ENCODE results near the gene SLC16A12. TPM values are rescaled to one million over a fixed set of nuclear protein-coding genes. Genes with fewer than 3 reads are reported as not detected.
A peak's percentile ranks its signal among the peaks of the same experiment; 100 is the strongest.

SLC16A12 gene
- total and polyA plus RNA-seq, 4 experiments from 2014 or later, result not detected

DNA sequence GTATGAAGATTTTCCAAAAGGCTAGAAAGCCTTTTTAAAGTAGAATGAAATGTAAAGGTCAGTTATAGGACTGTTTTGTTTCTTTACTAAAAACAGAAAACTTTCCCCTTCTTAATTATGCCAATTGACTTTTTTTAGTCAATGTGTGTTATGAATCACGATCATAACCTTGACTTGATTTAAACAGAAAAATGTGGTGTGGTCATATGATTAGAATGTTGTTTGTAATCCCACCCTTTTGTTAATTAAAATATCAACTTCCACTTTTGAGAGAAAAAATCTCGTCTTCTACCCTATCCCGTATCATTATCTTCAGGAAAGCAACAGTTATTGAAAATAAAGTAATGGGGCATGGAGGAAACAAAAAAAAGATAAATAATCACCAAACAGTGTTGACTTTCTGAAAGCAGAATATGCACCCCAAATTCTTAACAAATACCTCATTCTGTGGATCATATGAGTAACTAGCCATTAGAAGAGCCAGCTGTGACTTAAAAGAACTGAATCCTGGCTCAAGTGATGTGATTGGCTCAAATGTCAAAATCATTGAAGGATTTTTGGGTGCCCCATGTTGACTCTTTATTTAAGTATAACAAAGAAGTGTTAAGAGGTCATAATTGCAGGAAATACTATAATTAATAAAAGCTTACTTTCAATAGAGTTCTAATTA, 32.3 kb upstream of the SLC16A12 start:
- no peak for DNase-seq
- H3K36me3 ChIP-seq (ENCODE audit: insufficient read depth, low read length), result no peaks in the 10 kb centered on the region
- peaks cover 5 to 9% of the 10 kb centered on the region in 2 donors for H3K27me3 Mint-ChIP-seq
- no peaks in the 10 kb centered on the region for H3K4me1 ChIP-seq (ENCODE audit: insufficient read depth, low read length)
- H3K27ac ChIP-seq (ENCODE audit: low read depth, low read length), result no peak overlapping the region
- no peak overlapping the region for H3K4me3 ChIP-seq (ENCODE audit: low read length in 2 of 2)
- H3K4me1 Mint-ChIP-seq, result no peaks in the 10 kb centered on the region
- ChIA-PET POLR2A (ENCODE audit: partially characterized antibody) (interaction anchor here (0.5 kb wide), 1 partner anchor 266 kb away, joined by 3 read pairs; the partner anchor contains the start of gene IFIT2), CTCF (ENCODE audit: partially characterized antibody) (no interaction called here)
- no peak overlapping the region for H3K4me3 Mint-ChIP-seq
- no peaks in the 10 kb centered on the region for H3K9me3 Mint-ChIP-seq
- no peak overlapping the region for H3K27ac Mint-ChIP-seq
- intact Hi-C loops (cut with micrococcal nuclease), result loop anchor here (10.0 kb wide), 2 partner anchors 543 to 633 kb away; no protein-coding TSS in a partner anchor
- no peaks in the 10 kb centered on the region for H3K36me3 Mint-ChIP-seq
- H3K27me3 ChIP-seq (ENCODE audit: insufficient read depth, low read length), result no peaks in the 10 kb centered on the region
- H3K9me3 ChIP-seq (ENCODE audit: control insufficient read depth in 1 of 2, low read length in 2 of 2), result no peaks in the 10 kb centered on the region

DNA sequence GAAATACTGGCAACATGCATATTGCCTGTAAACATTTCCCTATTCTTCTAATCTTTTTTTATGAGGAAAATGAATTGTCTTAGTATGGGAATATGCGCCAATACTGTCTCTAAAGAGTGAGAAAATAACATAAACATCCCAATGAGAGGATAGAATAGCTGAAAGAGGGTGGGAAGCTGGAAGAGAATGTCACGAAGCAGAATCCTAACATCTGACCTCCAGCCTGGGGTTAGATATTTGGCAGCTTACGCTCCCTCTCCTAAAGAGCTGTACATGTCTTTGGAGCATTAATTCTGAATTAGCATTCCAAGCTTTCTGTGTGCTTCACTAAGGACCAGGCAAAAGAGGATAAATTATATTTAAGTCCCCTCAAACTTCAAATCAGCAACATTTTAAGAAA, 31.6 kb upstream of the SLC16A12 start:
- Histone ChIP-seq H3K27me3 (ENCODE audit: insufficient read depth, low read length) (no peaks in the 10 kb centered on the region), H3K4me3 (ENCODE audit: low read length in 2 of 2) (no peak overlapping the region), H3K4me1 (ENCODE audit: insufficient read depth, low read length) (no peaks in the 10 kb centered on the region), H3K9me3 (ENCODE audit: control insufficient read depth in 1 of 2, low read length in 2 of 2) (no peaks in the 10 kb centered on the region), H3K27ac (ENCODE audit: low read depth, low read length) (no peak overlapping the region), H3K36me3 (ENCODE audit: insufficient read depth, low read length) (no peaks in the 10 kb centered on the region)
- CTCF ChIA-PET (ENCODE audit: partially characterized antibody), result interaction anchor here (1.0 kb wide), 1 partner anchor 316 kb away, joined by 3 read pairs; no protein-coding TSS in a partner anchor
- no peaks in the 10 kb centered on the region for H3K36me3 Mint-ChIP-seq
- H3K4me3 Mint-ChIP-seq, result no peak overlapping the region
- H3K9me3 Mint-ChIP-seq, result no peaks in the 10 kb centered on the region
- no peak for DNase-seq
- no peaks in the 10 kb centered on the region for H3K4me1 Mint-ChIP-seq
- intact Hi-C loops (cut with micrococcal nuclease), result loop anchor here (10.0 kb wide), 2 partner anchors 542 to 632 kb away; no protein-coding TSS in a partner anchor
- no peak overlapping the region for H3K27ac Mint-ChIP-seq
- POLR2A ChIA-PET (ENCODE audit: partially characterized antibody), result no interaction called here
- peaks cover 5 to 9% of the 10 kb centered on the region in 2 donors for H3K27me3 Mint-ChIP-seq

DNA sequence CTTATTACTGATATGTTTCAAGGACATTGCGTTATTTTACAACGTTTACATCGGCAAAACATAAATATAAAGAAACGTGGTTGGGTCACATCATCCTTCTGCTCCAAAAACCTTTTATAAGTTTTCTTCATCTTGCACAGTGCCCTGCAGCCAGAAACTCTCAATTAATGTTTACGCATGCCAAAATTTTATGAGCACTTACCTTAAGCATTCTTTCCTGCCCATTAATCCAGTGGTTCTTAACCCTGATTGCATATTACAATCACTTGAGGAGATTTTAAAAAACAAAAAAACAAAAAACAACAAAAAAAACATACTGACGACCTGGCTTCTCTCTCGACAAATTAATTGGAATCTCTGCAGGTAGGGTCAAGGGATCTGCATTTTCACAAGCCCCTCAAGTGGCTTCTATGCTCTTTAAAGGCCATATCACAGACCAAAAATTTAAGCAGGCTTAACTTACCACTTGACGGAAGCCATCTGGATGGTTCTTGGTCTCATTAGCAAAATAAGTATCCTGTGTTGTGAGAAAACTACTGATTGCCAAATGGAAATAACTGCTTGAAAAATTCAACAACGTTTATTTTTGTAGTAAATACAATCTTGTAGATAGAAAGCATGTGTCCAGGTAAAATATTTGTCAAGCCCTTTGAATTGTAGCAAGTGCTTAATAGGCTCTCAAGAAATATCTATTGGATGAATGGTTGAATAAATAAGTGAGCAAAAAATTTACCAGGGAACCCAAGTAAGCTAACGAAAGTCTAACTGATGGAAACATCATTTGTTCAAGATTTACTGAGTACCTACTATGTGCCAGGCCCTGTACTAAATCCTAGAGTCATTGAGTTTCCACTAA, 30.9 kb upstream of the SLC16A12 start:
- Mint-ChIP-seq H3K27ac (no peak overlapping the region), H3K9me3 (no peaks in the 10 kb centered on the region), H3K4me3 (no peak overlapping the region), H3K36me3 (no peaks in the 10 kb centered on the region), H3K4me1 (no peaks in the 10 kb centered on the region), H3K27me3 (peaks cover 5 to 9% of the 10 kb centered on the region in 2 donors)
- H3K4me3 ChIP-seq (ENCODE audit: low read length in 2 of 2), result no peak overlapping the region
- H3K36me3 ChIP-seq (ENCODE audit: insufficient read depth, low read length), result no peaks in the 10 kb centered on the region
- ChIA-PET POLR2A (ENCODE audit: partially characterized antibody) (no interaction called here), CTCF (ENCODE audit: partially characterized antibody) (interaction anchor here (1.0 kb wide), 1 partner anchor 316 kb away, joined by 3 read pairs; no protein-coding TSS in a partner anchor)
- intact Hi-C loops (cut with micrococcal nuclease), result loop anchor here (10.0 kb wide), 2 partner anchors 542 to 632 kb away; no protein-coding TSS in a partner anchor
- no peaks in the 10 kb centered on the region for H3K4me1 ChIP-seq (ENCODE audit: insufficient read depth, low read length)
- no peak overlapping the region for H3K27ac ChIP-seq (ENCODE audit: low read depth, low read length)
- no peaks in the 10 kb centered on the region for H3K27me3 ChIP-seq (ENCODE audit: insufficient read depth, low read length)
- DNase-seq, result no peak
- no peaks in the 10 kb centered on the region for H3K9me3 ChIP-seq (ENCODE audit: control insufficient read depth in 1 of 2, low read length in 2 of 2)

DNA sequence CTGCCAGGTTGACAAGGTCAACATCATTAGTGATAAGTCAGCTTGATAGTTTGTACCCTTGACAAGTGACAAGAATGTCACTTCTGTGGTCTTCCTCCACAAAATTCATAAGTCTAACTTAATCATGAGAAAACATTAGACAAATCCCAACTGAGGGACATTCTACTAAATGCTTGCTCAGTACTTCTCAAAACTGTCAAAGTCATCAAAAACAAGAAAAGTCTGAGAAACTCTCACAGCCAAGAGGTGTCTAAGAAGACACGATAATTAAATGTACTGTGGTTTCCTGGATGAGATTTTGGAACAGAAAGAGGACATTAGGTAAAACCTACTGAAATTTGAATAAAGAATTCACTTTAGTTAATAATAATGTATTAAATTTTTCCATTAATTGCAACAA, 29.8 kb upstream of the SLC16A12 start:
- no peaks in the 10 kb centered on the region for H3K9me3 Mint-ChIP-seq
- intact Hi-C loops (cut with micrococcal nuclease), result loop anchor here (10.0 kb wide), 2 partner anchors 540 to 630 kb away; no protein-coding TSS in a partner anchor
- Histone ChIP-seq H3K4me1 (ENCODE audit: insufficient read depth, low read length) (no peaks in the 10 kb centered on the region), H3K9me3 (ENCODE audit: control insufficient read depth in 1 of 2, low read length in 2 of 2) (no peaks in the 10 kb centered on the region), H3K4me3 (ENCODE audit: low read length in 2 of 2) (no peak overlapping the region), H3K36me3 (ENCODE audit: insufficient read depth, low read length) (no peaks in the 10 kb centered on the region), H3K27me3 (ENCODE audit: insufficient read depth, low read length) (no peaks in the 10 kb centered on the region), H3K27ac (ENCODE audit: low read depth, low read length) (no peak overlapping the region)
- no peaks in the 10 kb centered on the region for H3K4me1 Mint-ChIP-seq
- H3K27ac Mint-ChIP-seq, result no peak overlapping the region
- no peaks in the 10 kb centered on the region for H3K36me3 Mint-ChIP-seq
- POLR2A ChIA-PET (ENCODE audit: partially characterized antibody), result no interaction called here
- peaks cover 5 to 9% of the 10 kb centered on the region in 2 donors for H3K27me3 Mint-ChIP-seq
- CTCF ChIA-PET (ENCODE audit: partially characterized antibody), result interaction anchor here (0.9 to 1.5 kb wide), 11 partner anchors 9 to 349 kb away, joined by 3 to 8 read pairs (median 4); partner anchors contain the start of gene KIF20B
- no peak overlapping the region for H3K4me3 Mint-ChIP-seq
- no peak for DNase-seq

- H3K27ac Mint-ChIP-seq, result no peak overlapping the region
- Histone ChIP-seq H3K9me3 (ENCODE audit: control insufficient read depth in 1 of 2, low read length in 2 of 2) (no peaks in the 10 kb centered on the region), H3K27me3 (ENCODE audit: insufficient read depth, low read length) (no peaks in the 10 kb centered on the region), H3K4me1 (ENCODE audit: insufficient read depth, low read length) (no peaks in the 10 kb centered on the region), H3K36me3 (ENCODE audit: insufficient read depth, low read length) (no peaks in the 10 kb centered on the region), H3K27ac (ENCODE audit: low read depth, low read length) (no peak overlapping the region), H3K4me3 (ENCODE audit: low read length in 2 of 2) (no peak overlapping the region)
- CTCF ChIA-PET (ENCODE audit: partially characterized antibody), result interaction anchor here (0.9 to 1.9 kb wide), 11 partner anchors 8 to 348 kb away, joined by 3 to 12 read pairs (median 4); partner anchors contain the start of gene KIF20B
- H3K4me3 Mint-ChIP-seq, result no peak overlapping the region
- POLR2A ChIA-PET (ENCODE audit: partially characterized antibody), result no interaction called here
- H3K4me1 Mint-ChIP-seq, result no peaks in the 10 kb centered on the region
- intact Hi-C loops (cut with micrococcal nuclease), result loop anchor here (1.0 to 10.0 kb wide), 6 partner anchors 138 to 629 kb away; no protein-coding TSS in a partner anchor
- peak in 4 of 5 donors; percentile 40 to 48 (median 44) for DNase-seq
- no peaks in the 10 kb centered on the region for H3K9me3 Mint-ChIP-seq
- no peaks in the 10 kb centered on the region for H3K36me3 Mint-ChIP-seq
- H3K27me3 Mint-ChIP-seq, result peaks cover 8 to 11% of the 10 kb centered on the region in 2 donors
Observed at GRCh38 chr10:89563861-89564478, 28.6 kb upstream of the SLC16A12 start.

DNA sequence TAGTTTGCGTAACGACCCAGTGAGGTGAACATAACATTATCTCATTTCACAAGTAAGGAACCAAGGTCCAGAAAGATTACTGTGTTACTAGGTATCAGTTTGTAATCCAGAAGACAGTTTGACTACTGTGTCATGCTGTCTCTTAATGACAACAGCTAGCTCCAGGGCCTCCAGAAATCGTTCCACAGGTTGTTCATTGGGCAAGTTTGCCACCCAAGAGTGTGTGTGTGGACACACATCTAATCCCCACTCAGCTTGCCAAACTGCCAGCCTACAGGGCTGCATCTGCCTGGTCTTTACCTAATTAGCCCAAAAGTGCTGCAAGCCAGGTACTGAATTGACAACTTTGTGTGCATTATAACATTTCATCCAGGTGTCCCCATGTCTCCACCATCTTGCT, 27.9 kb upstream of the SLC16A12 start:
- ChIA-PET POLR2A (ENCODE audit: partially characterized antibody) (no interaction called here), CTCF (ENCODE audit: partially characterized antibody) (interaction anchor here (1.0 to 1.9 kb wide), 9 partner anchors 8 to 350 kb away, joined by 3 to 12 read pairs (median 3); partner anchors contain the start of genes KIF20B and LIPA)
- H3K27ac ChIP-seq (ENCODE audit: low read depth, low read length), result no peak overlapping the region
- H3K4me3 Mint-ChIP-seq, result no peak overlapping the region
- H3K36me3 ChIP-seq (ENCODE audit: insufficient read depth, low read length), result no peaks in the 10 kb centered on the region
- no peaks in the 10 kb centered on the region for H3K9me3 ChIP-seq (ENCODE audit: control insufficient read depth in 1 of 2, low read length in 2 of 2)
- H3K27me3 Mint-ChIP-seq, result peaks cover 12 to 16% of the 10 kb centered on the region in 2 donors
- intact Hi-C loops (cut with micrococcal nuclease), result loop anchor here (5.0 to 10.0 kb wide), 3 partner anchors 196 to 629 kb away; no protein-coding TSS in a partner anchor
- H3K27ac Mint-ChIP-seq, result no peak overlapping the region
- no peak overlapping the region for H3K4me3 ChIP-seq (ENCODE audit: low read length in 2 of 2)
- H3K27me3 ChIP-seq (ENCODE audit: insufficient read depth, low read length), result no peaks in the 10 kb centered on the region
- no peaks in the 10 kb centered on the region for H3K9me3 Mint-ChIP-seq
- no peaks in the 10 kb centered on the region for H3K4me1 ChIP-seq (ENCODE audit: insufficient read depth, low read length)
- no peaks in the 10 kb centered on the region for H3K36me3 Mint-ChIP-seq
- H3K4me1 Mint-ChIP-seq, result no peaks in the 10 kb centered on the region
- no peak for DNase-seq

Data from CD4-positive, alpha-beta memory T cell (primary cell).